Muscle of leg (tissue), 11 donors: ENCODE data around the gene GUCY2C. TPM values are rescaled to one million over a fixed set of nuclear protein-coding genes. Genes with fewer than 3 reads are reported as not detected.

ENCODE experiments used
- DNase-seq: peaks from one replicate; pipeline ENCODE4 v3.0.0; 2013
- H3K27ac ChIP-seq: one replicate; pipeline ENCODE4 v1.5.1; 2013; ENCODE audit warnings: mild to moderate bottlenecking, low read length, control low read depth
- H3K27me3 ChIP-seq: one replicate; pipeline ENCODE4 v1.6.1; 2013; ENCODE audit warnings: low read length; ENCODE audit not compliant: control insufficient read depth, insufficient read depth
- H3K36me3 ChIP-seq: one replicate; pipeline ENCODE4 v1.6.1; 2013; ENCODE audit warnings: low read length; ENCODE audit not compliant: control insufficient read depth, insufficient read depth
- H3K4me1 ChIP-seq: one replicate; pipeline ENCODE4 v1.6.1; 2013; ENCODE audit warnings: low read length; ENCODE audit not compliant: control insufficient read depth, insufficient read depth
- H3K4me3 ChIP-seq: one replicate; pipeline ENCODE4 v1.5.1; 2013; ENCODE audit warnings: low read length, control low read depth
- H3K9me3 ChIP-seq: replicated peaks from 2 replicates; pipeline ENCODE4 v1.6.1; 2013; ENCODE audit warnings: low read depth, low read length; ENCODE audit not compliant: control insufficient read depth
- WGBS: methylation state at CpG from one replicate; pipeline ENCODE4 v1.1.5; 2013; ENCODE audit warnings: missing lambda C conversion rate; ENCODE audit not compliant: insufficient coverage; 5-methylcytosine and 5-hydroxymethylcytosine counted together
- polyA plus RNA-seq, 8 donors: library from polyadenylated mRNA; unstranded; fragments of 120-200 nt; gene quantifications; one replicate each; pipeline versions ENCODE4 v1.2.1 to v1.2.3, GENCODE V29; 2013; ENCODE audit warnings: inconsistent platforms in 1 of 8, low replicate concordance in 1 of 8; ENCODE audit not compliant: insufficient read length in 8 of 8, insufficient read depth in 1 of 8
- total RNA-seq: library from RNA; stranded (reverse); fragments of 120-200 nt; gene quantifications from one replicate; pipeline ENCODE4 v1.2.4, GENCODE V29; 2013

The GUCY2C gene
- total and polyA plus RNA-seq, 9 donors: 0.11 to 6.7 (median 0.22) TPM; not detected in 1

DNA sequence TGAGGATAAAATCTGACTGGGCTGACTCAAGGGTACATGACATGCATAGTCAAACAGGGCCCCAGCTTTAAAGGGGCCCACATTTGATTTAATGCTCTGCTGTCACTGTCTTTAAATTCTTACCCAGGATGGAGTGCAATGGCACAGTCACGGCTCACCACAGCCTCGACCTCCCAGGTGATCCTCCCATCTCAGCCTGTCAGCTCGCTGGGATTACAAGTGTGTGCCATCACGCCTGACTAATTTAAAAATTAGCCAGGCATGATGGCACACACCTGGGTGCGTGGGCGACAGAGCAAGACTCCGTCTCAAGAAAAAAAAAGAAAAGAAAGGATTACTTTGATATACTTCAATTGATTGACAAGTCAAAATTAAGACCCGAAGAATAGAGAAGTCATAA is 119.5 kb downstream of the GUCY2C start:
- no peak for DNase-seq
- no peaks in the 10 kb centered on the region for H3K27me3 ChIP-seq
- H3K27ac ChIP-seq: no peak overlapping the region
- WGBS: 70% methylated on average over 2 of the region's 8 CpGs
- H3K36me3 ChIP-seq: no peaks in the 10 kb centered on the region
- H3K9me3 ChIP-seq: no peaks in the 10 kb centered on the region
- H3K4me1 ChIP-seq: no peaks in the 10 kb centered on the region
- no peak overlapping the region for H3K4me3 ChIP-seq

DNA sequence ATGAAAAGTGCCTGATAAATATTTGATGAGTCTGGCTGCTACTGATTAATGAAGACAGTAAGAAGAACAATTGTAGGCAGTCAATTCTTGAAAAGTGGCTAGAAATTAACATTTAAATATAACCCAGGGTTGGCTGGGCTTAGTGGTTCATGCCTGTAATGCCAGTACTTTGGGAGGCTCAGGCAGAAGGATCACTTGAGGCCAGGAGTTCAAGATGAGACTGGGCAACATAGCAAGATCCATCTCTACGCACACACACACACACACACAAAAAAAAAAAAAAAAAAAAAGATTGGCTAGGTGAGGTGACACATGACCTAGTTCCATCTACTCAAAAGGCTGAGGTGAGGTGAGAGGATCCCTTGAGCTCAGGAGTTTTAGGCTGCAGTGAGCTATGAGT is 120.8 kb downstream of the GUCY2C start:
- no CpG with 5 or more reads among the region's 1 CpG for WGBS
- H3K4me3 ChIP-seq: no peak overlapping the region
- no peaks in the 10 kb centered on the region for H3K4me1 ChIP-seq
- H3K27me3 ChIP-seq: no peaks in the 10 kb centered on the region
- H3K36me3 ChIP-seq: no peaks in the 10 kb centered on the region
- DNase-seq: no peak
- no peak overlapping the region for H3K27ac ChIP-seq
- no peaks in the 10 kb centered on the region for H3K9me3 ChIP-seq

DNA sequence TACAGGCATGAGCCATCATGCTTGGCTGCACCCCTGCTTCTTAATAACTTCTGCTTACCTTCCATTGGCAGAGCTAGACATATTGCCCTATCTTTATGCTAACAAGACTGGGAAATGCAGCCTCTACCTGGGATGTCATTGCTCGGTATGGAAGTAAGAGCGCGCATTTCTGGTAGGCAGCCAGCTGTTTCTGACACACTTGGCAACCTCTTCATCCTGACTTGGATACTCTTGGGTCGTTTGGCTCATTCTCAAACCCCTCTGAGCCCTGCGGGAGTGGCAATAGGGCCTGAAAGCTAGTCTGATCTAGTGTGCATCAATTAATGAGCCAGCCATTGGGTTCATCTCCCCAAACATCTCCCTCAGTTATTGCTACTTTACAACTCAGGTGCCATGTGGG is 123.3 kb downstream of the GUCY2C start:
- no peak for DNase-seq
- no peaks in the 10 kb centered on the region for H3K9me3 ChIP-seq
- no peaks in the 10 kb centered on the region for H3K27me3 ChIP-seq
- WGBS: 88% methylated on average over 3 of the region's 5 CpGs
- peaks cover 3% of the 10 kb centered on the region for H3K4me1 ChIP-seq
- H3K36me3 ChIP-seq: no peaks in the 10 kb centered on the region
- no peak overlapping the region for H3K4me3 ChIP-seq
- no peak overlapping the region for H3K27ac ChIP-seq

DNA sequence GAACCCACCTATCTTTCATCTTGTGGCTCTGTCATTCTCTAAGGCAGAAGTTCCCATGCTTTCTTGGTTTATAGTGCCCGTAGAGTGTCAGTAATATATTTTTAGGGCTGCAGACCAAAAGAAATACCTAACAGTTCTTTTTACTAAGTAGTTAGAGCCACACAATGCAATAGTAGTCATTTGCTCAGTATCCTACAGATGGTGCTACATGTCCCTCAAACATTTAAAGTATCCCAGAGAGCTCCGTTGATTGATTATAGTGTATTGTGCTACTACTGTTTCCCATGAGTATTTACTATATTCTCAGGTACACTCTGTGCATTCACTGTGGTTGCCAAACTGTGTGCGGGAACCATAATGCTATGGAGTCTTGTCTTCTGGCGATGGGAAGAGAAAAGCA is 124.0 kb downstream of the GUCY2C start:
- DNase-seq: no peak
- H3K27me3 ChIP-seq: no peaks in the 10 kb centered on the region
- no peak overlapping the region for H3K27ac ChIP-seq
- no peaks in the 10 kb centered on the region for H3K9me3 ChIP-seq
- no peaks in the 10 kb centered on the region for H3K36me3 ChIP-seq
- H3K4me1 ChIP-seq: peaks cover 6% of the 10 kb centered on the region
- no CpG with 5 or more reads among the region's 4 CpGs for WGBS
- no peak overlapping the region for H3K4me3 ChIP-seq

DNA sequence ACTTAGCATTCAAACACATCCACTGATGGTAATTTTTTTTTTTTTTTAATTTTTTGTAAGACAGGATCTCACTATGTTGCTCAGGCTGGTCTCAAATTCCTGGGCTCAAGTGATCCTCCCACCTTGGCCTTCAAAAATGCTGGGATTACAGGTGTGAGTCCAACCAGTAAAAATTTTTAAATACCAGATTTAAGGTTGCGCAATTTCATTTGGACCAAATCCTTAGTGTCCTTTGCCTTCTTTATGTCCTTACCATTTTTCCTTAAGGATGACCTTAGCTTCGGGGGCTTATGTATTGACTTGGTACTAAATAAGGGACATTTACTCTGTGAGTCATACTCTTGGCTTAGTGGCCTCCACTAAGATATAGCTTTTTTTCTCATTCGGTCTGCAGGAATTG is 124.6 kb downstream of the GUCY2C start:
- no CpG with 5 or more reads among the region's 3 CpGs for WGBS
- H3K27me3 ChIP-seq: no peaks in the 10 kb centered on the region
- no peak overlapping the region for H3K27ac ChIP-seq
- H3K4me3 ChIP-seq: no peak overlapping the region
- no peak for DNase-seq
- H3K36me3 ChIP-seq: no peaks in the 10 kb centered on the region
- H3K4me1 ChIP-seq: peaks cover 6% of the 10 kb centered on the region
- H3K9me3 ChIP-seq: no peaks in the 10 kb centered on the region

DNA sequence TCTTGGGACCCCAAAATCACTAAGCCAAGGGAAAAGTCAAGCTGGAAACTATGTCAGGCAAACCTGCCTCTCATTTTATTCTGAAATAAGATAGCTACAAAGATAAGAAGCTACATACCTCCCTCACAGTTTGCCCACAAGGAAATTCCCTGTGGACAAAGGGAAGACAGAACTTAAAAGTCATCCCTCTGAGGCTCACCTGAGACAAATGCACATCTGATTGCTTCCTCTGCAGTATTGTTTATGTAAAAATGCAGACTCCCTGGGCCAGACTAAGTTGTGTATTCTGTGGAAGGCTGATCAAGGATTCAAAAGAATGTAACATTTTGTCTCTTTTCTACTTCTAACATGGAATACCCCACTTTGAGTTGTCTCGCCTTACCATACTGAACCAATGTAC is 126.2 kb downstream of the GUCY2C start:
- WGBS: no CpG with 5 or more reads among the region's 1 CpG
- H3K9me3 ChIP-seq: no peaks in the 10 kb centered on the region
- no peaks in the 10 kb centered on the region for H3K36me3 ChIP-seq
- no peak overlapping the region for H3K27ac ChIP-seq
- H3K4me3 ChIP-seq: no peak overlapping the region
- DNase-seq: no peak
- H3K4me1 ChIP-seq: peaks cover 6% of the 10 kb centered on the region
- no peaks in the 10 kb centered on the region for H3K27me3 ChIP-seq

DNA sequence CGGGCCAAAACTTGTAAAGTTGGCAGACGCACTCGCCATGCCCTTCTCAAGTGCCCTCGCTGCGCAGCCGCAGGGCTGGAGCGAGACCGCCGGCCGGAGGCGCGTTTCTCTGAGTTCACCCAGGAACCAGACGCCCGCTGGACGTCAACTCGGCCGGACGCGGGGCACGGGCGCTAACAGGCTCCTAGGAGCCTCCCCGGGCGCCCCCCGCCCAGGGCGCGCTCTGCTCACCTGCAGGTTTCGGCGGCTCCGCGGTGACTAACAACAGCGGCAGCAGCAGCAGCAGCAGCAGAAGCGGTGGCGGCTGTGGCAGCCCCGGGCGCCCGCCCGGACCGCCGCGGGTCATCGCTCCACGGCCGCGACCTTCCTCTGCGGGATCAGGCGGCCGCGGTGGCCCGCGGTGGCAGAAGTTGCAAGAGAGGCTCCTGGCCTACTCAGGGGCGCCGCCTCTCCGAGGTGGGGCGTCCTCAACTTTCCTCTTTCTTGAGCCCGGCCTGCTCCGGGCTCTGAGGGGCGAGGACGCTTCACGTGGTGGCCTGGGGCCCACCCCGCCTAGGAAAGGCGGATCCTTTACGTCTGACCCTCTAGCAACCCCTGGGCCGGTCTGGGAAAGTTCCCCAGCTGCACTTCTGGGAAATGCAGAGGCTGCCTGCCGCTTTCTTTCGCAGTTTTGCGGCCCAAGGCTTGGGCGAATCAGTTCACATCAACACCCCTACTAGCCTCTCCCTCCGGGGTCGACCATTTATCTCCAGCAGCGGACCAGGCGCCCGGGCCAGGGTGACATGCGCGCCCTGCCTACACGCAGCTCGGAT is 128.8 kb downstream of the GUCY2C start, which contains the start of gene PLBD1:
Gene PLBD1 (minus strand): TSS at position 533 of the 812 bp plus-strand sequence. CDS start 187 bp downstream, at position 346.
- Histone ChIP-seq H3K27ac (peak within 1 kb of the TSS; percentile 57), H3K4me1 (peaks cover 6% of the 10 kb centered on the region), H3K4me3 (peak within 1 kb of the TSS; percentile 72), H3K9me3 (no peaks in the 10 kb centered on the region), H3K36me3 (no peaks in the 10 kb centered on the region), H3K27me3 (no peaks in the 10 kb centered on the region)
- peak; percentile 91 for DNase-seq
- WGBS: under 1% methylated on average over 76 of the region's 76 CpGs

DNA sequence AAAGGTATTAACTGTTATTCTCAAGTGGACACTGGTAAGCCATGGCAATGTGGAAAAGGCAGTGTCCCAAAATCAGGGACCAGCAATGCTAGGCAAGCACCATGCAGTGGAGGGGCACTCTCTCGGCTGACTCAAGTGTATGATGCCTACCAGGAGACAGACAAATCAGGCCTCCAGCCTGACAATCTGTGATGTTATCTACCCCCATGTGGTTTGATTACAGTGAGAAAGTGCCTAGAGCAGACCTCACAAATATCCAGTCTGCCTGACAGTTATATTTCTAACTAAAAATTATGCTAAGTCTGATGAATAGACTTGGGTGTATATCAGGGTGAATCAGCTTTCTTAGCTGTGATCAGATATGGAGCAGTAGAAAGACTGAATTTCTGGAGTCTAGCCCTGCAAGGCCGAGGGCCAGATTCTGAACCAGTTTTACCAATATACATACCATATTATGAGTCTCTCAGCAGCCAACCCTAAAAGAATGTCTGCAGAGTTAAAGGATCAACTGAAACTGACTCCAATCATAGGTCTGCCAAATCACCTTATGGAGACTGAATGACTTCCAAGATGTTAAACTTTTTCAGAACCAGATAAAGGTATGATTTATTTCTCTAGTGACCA is 132.0 kb downstream of the GUCY2C start:
- H3K27me3 ChIP-seq: no peaks in the 10 kb centered on the region
- no peak overlapping the region for H3K4me3 ChIP-seq
- no peak overlapping the region for H3K27ac ChIP-seq
- WGBS: no CpG with 5 or more reads among the region's 2 CpGs
- H3K36me3 ChIP-seq: no peaks in the 10 kb centered on the region
- no peaks in the 10 kb centered on the region for H3K9me3 ChIP-seq
- no peak for DNase-seq
- peaks cover 6% of the 10 kb centered on the region for H3K4me1 ChIP-seq

DNA sequence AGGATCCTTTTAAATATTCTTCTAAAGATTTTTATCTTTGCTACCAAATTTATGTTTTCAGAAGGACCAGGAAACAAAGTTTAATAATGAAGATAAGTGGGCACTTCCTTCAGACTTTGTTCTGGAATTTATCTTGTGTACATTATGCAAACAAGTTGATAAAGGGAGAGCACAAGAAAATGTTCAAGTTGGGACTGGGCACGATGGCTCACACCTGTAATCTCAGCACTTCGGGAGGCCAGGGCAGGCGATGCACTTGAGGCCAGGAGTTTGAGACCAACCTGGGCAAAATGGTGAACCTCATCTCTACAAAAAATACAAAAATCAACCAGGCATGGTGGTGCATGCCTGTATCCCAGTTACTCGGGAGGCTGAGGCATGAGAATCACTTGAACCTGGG is 133.4 kb downstream of the GUCY2C start:
- H3K4me1 ChIP-seq: peaks cover 2% of the 10 kb centered on the region
- DNase-seq: no peak
- H3K27ac ChIP-seq: no peak overlapping the region
- H3K36me3 ChIP-seq: no peaks in the 10 kb centered on the region
- no peaks in the 10 kb centered on the region for H3K27me3 ChIP-seq
- 93% methylated on average over 3 of the region's 4 CpGs for WGBS
- H3K9me3 ChIP-seq: no peaks in the 10 kb centered on the region
- H3K4me3 ChIP-seq: no peak overlapping the region
